ENCODE data around the gene GPR135.

The GPR135 gene

DNA sequence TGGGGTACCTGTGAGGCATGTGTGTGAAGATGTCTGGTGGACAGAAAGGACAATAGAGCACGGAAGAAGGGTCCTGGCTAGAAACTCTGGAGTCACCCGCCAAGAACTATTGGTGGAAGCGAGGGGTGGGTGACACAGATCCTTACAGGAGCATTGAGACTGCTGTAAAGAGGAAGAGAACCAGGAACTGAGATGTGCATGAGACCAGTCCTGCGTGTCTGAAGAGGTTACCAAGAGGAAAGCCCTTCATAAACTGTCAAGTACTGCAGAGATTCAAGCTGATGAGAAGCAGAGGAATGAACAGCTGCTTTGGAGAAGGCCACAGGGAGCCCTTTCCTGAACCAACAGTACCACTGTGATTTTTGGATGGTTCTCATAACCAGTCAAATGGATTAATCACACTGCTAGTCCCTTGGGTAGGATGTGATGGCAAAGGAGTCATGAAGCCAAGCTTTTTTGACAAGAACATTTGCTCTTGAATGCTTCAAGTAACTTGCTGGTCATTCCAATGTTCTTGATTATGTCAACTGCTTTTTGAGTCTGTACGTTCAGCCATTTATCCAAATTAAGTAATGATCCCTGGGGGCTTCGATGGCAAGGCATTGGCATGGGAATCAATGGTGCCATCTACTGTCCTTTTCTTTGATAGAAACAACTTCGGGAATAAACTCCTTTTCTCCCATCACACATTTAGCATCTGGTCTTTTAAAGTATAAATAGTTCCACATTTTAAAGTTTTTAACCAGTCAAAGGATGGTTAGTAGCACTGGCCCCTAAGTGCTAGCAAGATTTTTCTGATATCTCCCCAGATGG lies 42.9 kb downstream of the GPR135 start:
- DNase-seq (ENCODE audit: low read depth): no peak

- no peak for DNase-seq (ENCODE audit: low read depth)
Measured at GRCh38 chr14:59419303-59419702, 45.9 kb downstream of the GPR135 start.

DNA sequence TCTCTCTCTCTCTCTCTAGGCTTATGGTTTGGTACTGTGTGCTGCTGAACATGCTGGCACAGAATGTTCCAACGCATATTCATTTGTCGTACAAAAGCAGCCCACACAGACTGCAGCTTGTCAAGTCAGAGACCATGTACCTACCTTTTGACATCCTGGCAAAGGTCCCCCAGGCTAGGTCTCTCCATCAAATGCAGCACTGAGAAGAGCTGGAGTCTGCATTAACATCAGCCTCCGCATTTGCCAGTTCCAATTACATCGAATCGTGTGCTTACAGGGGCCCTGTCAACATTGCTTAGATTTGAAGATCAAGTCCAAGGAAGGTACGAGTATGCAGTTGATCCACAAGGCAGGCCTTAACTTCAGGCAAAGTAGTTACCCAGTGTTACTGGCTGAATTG lies 47.9 kb downstream of the GPR135 start:
- DNase-seq (ENCODE audit: low read depth): no peak

DNA sequence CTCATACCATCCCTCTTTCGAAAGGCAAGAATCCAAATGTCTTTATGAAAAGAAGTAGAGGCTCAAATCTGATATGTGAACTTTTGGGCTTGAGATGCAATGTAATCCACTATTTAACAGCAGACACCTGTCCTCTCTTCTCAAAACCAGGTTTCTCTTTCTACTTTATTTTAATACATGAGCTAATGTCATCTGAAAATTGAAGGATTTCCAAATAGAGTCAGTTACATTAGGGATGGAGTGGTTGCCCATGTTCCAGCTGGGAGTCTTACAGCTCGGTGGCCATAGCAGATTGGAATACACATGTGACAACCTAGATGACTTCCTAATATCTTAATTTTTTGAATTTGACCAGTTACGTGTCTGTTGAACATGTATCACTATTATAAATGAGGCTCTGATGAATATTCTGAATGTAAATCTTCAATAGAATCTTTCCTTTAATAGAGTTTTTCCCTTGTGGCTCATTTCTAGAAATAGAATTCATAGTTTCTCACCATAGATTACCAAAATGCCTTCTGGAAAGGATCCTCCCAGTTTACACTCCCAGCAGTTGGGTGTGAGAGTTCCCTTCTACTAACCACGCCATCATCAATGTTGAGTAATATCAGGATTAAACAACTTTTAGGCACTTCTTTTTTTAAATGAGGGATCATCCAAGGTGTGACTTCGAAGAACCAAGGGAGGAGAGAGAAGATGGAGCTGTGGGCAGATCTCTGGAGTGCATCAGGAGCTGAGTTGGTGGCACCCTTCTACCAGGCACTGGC lies 49.2 kb downstream of the GPR135 start:
- no peak for DNase-seq (ENCODE audit: low read depth)
